Measurements from ENCODE around the gene MDGA2. TPM values are rescaled to one million over a fixed set of nuclear protein-coding genes. Genes with fewer than 3 reads are reported as not detected.

Gene MDGA2
- polyA plus RNA-seq, 1 of the 3 experiments (the other 2 are of a cell fraction): not detected

DNA sequence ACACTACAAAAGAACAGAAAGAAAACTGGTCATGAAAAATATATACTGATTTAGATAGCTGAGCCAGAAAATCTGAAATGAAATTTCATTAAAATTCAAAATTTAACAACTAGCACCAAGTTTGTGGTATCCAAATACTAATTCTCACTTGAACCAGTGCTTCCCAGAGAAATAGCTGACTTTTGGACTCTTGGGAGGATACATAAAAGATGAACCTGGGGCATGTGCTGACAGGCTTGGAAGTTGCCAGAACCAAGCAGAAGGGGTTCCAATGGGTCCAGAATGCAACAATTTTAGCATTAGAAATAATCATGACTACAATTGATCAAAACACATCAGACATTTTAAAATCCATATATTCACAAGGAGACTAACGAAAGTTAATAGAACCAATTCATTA, 175.0 kb downstream of the MDGA2 start:
- H3K4me3 ChIP-seq (ENCODE audit: low read depth in 2 of 2, low read length in 1 of 2): no peak overlapping the region
- no peak for TF ChIP-seq MXI1 (IDR thresholded peaks at IDR 0.05; ENCODE audit: low read depth, low read length)
- TF ChIP-seq RFX5 (IDR thresholded peaks at IDR 0.05; ENCODE audit: low read length): no peak
- no peak for TF ChIP-seq MEF2A (IDR thresholded peaks at IDR 0.05; ENCODE audit: borderline replicate concordance, low read depth)
- no peak for TF ChIP-seq ELF1 (IDR thresholded peaks at IDR 0.05)
- no peak for TF ChIP-seq CHD2 (IDR thresholded peaks at IDR 0.05; ENCODE audit: low read length, partially characterized antibody)
- TF ChIP-seq EZH2phosphoT487 (IDR thresholded peaks at IDR 0.05; ENCODE audit: borderline replicate concordance, low read depth): no peak
- TF ChIP-seq TCF12 (IDR thresholded peaks at IDR 0.05): no peak
- TF ChIP-seq NRF1 (IDR thresholded peaks at IDR 0.05; ENCODE audit: low read depth, low read length): no peak
- no peak for TF ChIP-seq ZBTB33 (IDR thresholded peaks at IDR 0.05; ENCODE audit: borderline replicate concordance, low read depth)
- H3K4me2 ChIP-seq: no peak overlapping the region
- DNase-seq: no peak
- H3F3A ChIP-seq (replicated peaks; ENCODE audit: insufficient read depth): no peaks in the 10 kb centered on the region
- 0% methylated on average over 1 of the region's 1 CpG for WGBS (ENCODE audit: low lambda C conversion rate)
- H4K20me1 ChIP-seq (ENCODE audit: insufficient read depth): no peaks in the 10 kb centered on the region
- H3K36me3 ChIP-seq (replicated peaks in 1 of 2; ENCODE audit: control insufficient read depth in 1 of 2, insufficient read depth in 2 of 2, low read length in 1 of 2): no peaks in the 10 kb centered on the region
- no peaks in the 10 kb centered on the region for H3K4me1 ChIP-seq (ENCODE audit: control insufficient read depth in 1 of 2, insufficient read depth in 2 of 2, low read depth in 1 of 2, low read length in 1 of 2)
- ChIA-PET CTCF (no interaction called here), POLR2A (no interaction called here)
- H2AFZ ChIP-seq (ENCODE audit: low read depth): no peak overlapping the region
- no peaks in the 10 kb centered on the region for H3K79me2 ChIP-seq (ENCODE audit: insufficient read depth)
- no peak overlapping the region for H3K27ac ChIP-seq (ENCODE audit: low read depth in 2 of 2, low read length in 1 of 2)
- no peak overlapping the region for H3K9ac ChIP-seq
- no peaks in the 10 kb centered on the region for H3K9me3 ChIP-seq
- no peaks in the 10 kb centered on the region for H3K27me3 ChIP-seq (ENCODE audit: insufficient read depth)
- no peaks in the 10 kb centered on the region for H3K9me2 ChIP-seq

GRCh38 chr14:47490766-47491165, 184.6 kb downstream of the MDGA2 start:
- POLR2A ChIA-PET: no interaction called here
- WGBS (ENCODE audit: low lambda C conversion rate): 5% methylated on average over 4 of the region's 4 CpGs
- Histone ChIP-seq H3K79me2 (ENCODE audit: insufficient read depth) (no peaks in the 10 kb centered on the region), H4K20me1 (ENCODE audit: insufficient read depth) (no peaks in the 10 kb centered on the region), H3K9me3 (no peaks in the 10 kb centered on the region), H3K36me3 (replicated peaks in 1 of 2; ENCODE audit: control insufficient read depth in 1 of 2, insufficient read depth in 2 of 2, low read length in 1 of 2) (no peaks in the 10 kb centered on the region), H3K9ac (no peak overlapping the region), H3K27me3 (ENCODE audit: insufficient read depth) (no peaks in the 10 kb centered on the region), H3K4me1 (ENCODE audit: control insufficient read depth in 1 of 2, insufficient read depth in 2 of 2, low read depth in 1 of 2, low read length in 1 of 2) (no peaks in the 10 kb centered on the region), H3K27ac (ENCODE audit: low read depth in 2 of 2, low read length in 1 of 2) (no peak overlapping the region), H2AFZ (ENCODE audit: low read depth) (no peak overlapping the region), H3K9me2 (no peaks in the 10 kb centered on the region), H3K4me2 (no peak overlapping the region), H3F3A (replicated peaks; ENCODE audit: insufficient read depth) (no peaks in the 10 kb centered on the region), H3K4me3 (ENCODE audit: low read depth in 2 of 2, low read length in 1 of 2) (no peak overlapping the region)
- CTCF ChIA-PET: no interaction called here
- TF ChIP-seq CHD2 (IDR thresholded peaks at IDR 0.05; ENCODE audit: low read length, partially characterized antibody): no peak
- TF ChIP-seq SIN3A (IDR thresholded peaks at IDR 0.05; ENCODE audit: borderline replicate concordance, low read depth, low read length): no peak
- no peak for TF ChIP-seq MXI1 (IDR thresholded peaks at IDR 0.05; ENCODE audit: low read depth, low read length)
- TF ChIP-seq RAD21 (IDR thresholded peaks at IDR 0.05; ENCODE audit: low read length): no peak
- no peak for TF ChIP-seq GATA2 (CRISPR knock-in tag; IDR thresholded peaks at IDR 0.05)
- TF ChIP-seq GABPA (IDR thresholded peaks at IDR 0.05; ENCODE audit: low read depth): no peak
- no peak for TF ChIP-seq USF2 (IDR thresholded peaks at IDR 0.05; ENCODE audit: borderline replicate concordance, low read depth, low read length)
- no peak for TF ChIP-seq TAF1 (IDR thresholded peaks at IDR 0.05; ENCODE audit: borderline replicate concordance, low read depth, low read length)
- no peak for TF ChIP-seq PBX3 (IDR thresholded peaks at IDR 0.05)
- no peak for TF ChIP-seq POLR2AphosphoS5 (IDR thresholded peaks at IDR 0.05; ENCODE audit: low read depth, low read length)
- no peak for TF ChIP-seq FOSL2 (IDR thresholded peaks at IDR 0.05; ENCODE audit: borderline replicate concordance, low read depth)
- no peak for TF ChIP-seq NRF1 (IDR thresholded peaks at IDR 0.05; ENCODE audit: low read depth, low read length)
- no peak for TF ChIP-seq TCF12 (IDR thresholded peaks at IDR 0.05)
- TF ChIP-seq JUND (IDR thresholded peaks at IDR 0.05): no peak
- TF ChIP-seq USF1 (IDR thresholded peaks at IDR 0.05; ENCODE audit: borderline replicate concordance, low read depth): no peak
- no peak for DNase-seq

All from SK-N-SH (cell line).